ENCODE measurements around the gene NTSR1. TPM values are rescaled to one million over a fixed set of nuclear protein-coding genes. Genes with fewer than 3 reads are reported as not detected.

Gene NTSR1
- total and polyA plus RNA-seq, 2 of the 13 experiments (the other 11 are each of a cell fraction or from before 2014, with no cell fraction given) = 0.09 to 0.12 TPM

DNA sequence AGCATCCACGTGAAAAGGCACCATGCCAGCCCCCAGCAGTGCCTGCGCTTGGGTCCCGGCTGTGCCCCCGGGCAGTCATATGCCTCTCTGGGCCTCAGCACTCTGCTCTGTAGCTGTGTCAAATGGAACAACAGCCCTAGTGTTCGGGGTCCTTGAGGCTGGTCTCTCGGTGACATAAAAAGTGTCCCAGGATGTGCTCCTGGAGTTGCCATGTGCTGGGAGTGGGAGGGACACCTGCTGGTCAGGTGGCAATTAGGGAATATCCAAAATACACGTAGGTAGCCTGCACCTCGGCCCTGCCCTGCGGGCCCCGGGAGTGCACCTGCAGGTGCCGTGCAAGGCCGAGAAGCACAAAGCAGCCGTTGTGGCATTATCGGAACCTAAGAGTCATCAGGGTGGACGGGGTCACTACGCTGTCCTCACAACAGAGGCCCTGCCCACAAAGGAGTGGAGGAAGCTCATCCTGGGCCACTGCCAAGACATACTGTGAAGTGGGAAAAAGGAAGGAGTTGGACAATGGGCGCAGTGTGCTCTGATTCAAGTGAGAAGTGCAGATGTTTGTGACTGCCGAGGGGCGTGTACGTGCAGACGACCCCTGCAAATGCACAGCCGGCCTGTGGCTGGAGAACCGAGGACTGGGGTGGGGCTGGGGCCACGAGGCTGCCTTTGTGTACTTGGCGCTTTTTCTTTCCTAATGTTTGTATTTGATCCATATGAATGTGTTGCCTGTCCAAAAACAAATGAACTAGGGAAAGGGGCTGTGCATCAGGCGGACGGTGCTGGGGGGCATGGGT lies 41.7 kb upstream of the NTSR1 start (continued):
- TF ChIP-seq, protein P1, sequence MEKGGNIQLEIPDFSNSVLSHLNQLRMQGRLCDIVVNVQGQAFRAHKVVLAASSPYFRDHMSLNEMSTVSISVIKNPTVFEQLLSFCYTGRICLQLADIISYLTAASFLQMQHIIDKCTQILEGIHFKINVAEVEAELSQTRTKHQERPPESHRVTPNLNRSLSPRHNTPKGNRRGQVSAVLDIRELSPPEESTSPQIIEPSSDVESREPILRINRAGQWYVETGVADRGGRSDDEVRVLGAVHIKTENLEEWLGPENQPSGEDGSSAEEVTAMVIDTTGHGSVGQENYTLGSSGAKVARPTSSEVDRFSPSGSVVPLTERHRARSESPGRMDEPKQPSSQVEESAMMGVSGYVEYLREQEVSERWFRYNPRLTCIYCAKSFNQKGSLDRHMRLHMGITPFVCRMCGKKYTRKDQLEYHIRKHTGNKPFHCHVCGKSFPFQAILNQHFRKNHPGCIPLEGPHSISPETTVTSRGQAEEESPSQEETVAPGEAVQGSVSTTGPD (CRISPR knock-in tag; IDR thresholded peaks at IDR 0.05) = 0 out of 2 replicates have a peak, but pooled peaks have one; percentile 17
- TF ChIP-seq AHR (CRISPR knock-in tag; IDR thresholded peaks at IDR 0.05) = no peak; the same call in 1 of the 2 replicates
- TF ChIP-seq PAX8 (CRISPR knock-in tag; IDR thresholded peaks at IDR 0.05; ENCODE audit: borderline replicate concordance) = 0 out of 2 replicates have a peak, but pooled peaks have one; percentile 29
- TF ChIP-seq, protein P2, sequence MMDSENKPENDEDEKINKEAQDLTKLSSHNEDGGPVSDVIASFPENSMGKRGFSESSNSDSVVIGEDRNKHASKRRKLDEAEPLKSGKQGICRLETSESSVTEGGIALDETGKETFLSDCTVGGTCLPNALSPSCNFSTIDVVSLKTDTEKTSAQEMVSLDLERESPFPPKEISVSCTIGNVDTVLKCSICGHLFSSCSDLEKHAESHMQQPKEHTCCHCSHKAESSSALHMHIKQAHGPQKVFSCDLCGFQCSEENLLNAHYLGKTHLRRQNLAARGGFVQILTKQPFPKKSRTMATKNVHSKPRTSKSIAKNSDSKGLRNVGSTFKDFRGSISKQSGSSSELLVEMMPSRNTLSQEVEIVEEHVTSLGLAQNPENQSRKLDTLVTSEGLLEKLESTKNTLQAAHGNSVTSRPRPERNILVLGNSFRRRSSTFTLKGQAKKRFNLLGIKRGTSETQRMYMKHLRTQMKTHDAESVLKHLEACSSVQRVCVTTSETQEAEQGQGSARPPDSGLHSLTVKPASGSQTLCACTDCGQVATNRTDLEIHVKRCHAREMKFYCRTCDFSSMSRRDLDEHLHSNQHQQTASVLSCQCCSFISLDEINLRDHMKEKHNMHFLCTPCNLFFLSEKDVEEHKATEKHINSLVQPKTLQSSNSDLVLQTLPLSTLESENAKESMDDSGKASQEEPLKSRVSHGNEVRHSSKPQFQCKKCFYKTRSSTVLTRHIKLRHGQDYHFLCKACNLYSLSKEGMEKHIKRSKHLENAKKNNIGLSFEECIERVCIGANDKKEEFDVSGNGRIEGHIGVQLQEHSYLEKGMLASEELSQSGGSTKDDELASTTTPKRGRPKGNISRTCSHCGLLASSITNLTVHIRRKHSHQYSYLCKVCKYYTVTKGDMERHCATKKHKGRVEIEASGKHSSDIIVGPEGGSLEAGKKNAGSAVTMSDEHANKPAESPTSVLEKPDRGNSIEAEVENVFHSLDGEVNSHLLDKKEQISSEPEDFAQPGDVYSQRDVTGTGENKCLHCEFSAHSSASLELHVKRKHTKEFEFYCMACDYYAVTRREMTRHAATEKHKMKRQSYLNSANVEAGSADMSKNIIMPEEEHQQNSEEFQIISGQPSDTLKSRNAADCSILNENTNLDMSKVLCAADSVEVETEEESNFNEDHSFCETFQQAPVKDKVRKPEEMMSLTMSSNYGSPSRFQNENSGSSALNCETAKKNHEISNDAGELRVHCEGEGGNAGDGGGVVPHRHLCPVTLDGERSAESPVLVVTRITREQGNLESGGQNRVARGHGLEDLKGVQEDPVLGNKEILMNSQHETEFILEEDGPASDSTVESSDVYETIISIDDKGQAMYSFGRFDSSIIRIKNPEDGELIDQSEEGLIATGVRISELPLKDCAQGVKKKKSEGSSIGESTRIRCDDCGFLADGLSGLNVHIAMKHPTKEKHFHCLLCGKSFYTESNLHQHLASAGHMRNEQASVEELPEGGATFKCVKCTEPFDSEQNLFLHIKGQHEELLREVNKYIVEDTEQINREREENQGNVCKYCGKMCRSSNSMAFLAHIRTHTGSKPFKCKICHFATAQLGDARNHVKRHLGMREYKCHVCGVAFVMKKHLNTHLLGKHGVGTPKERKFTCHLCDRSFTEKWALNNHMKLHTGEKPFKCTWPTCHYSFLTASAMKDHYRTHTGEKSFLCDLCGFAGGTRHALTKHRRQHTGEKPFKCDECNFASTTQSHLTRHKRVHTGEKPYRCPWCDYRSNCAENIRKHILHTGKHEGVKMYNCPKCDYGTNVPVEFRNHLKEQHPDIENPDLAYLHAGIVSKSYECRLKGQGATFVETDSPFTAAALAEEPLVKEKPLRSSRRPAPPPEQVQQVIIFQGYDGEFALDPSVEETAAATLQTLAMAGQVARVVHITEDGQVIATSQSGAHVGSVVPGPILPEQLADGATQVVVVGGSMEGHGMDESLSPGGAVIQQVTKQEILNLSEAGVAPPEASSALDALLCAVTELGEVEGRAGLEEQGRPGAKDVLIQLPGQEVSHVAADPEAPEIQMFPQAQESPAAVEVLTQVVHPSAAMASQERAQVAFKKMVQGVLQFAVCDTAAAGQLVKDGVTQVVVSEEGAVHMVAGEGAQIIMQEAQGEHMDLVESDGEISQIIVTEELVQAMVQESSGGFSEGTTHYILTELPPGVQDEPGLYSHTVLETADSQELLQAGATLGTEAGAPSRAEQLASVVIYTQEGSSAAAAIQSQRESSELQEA (CRISPR knock-in tag; IDR thresholded peaks at IDR 0.05; ENCODE audit: not compliant biosample characterization) = no peak
- TF ChIP-seq ZNF616 (CRISPR knock-in tag; IDR thresholded peaks at IDR 0.05; ENCODE audit: low read depth) = peak; percentile 80
- TF ChIP-seq FIP1L1 (IDR thresholded peaks at IDR 0.05; ENCODE audit: borderline replicate concordance, insufficient read depth, low read depth, low read length) = 0 out of 2 replicates have a peak, but pooled peaks have one; percentile 40
- no peak for TF ChIP-seq ZNF724P (CRISPR knock-in tag; IDR thresholded peaks at IDR 0.05; ENCODE audit: borderline replicate concordance)
- TF ChIP-seq BRD4 (CRISPR knock-in tag; IDR thresholded peaks at IDR 0.05) = no peak
- TF ChIP-seq ELF1 (CRISPR knock-in tag; IDR thresholded peaks at IDR 0.05) = peak; percentile 44; the same call in 1 of the 2 replicates
- no peak for TF ChIP-seq RELA (CRISPR knock-in tag; IDR thresholded peaks at IDR 0.05)
- TF ChIP-seq, protein P3, sequence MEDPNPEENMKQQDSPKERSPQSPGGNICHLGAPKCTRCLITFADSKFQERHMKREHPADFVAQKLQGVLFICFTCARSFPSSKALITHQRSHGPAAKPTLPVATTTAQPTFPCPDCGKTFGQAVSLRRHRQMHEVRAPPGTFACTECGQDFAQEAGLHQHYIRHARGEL (CRISPR knock-in tag; IDR thresholded peaks at IDR 0.05) = no peak
- TF ChIP-seq YY1 (IDR thresholded peaks at IDR 0.05; ENCODE audit: insufficient read depth, insufficient replicate concordance, low read depth, low read length) = no peak
- TF ChIP-seq ZNF768 (CRISPR knock-in tag; IDR thresholded peaks at IDR 0.05) = peak; percentile 93
- TF ChIP-seq ZNF24 (IDR thresholded peaks at IDR 0.05) = no peak
- TF ChIP-seq ZNF619 (CRISPR knock-in tag; IDR thresholded peaks at IDR 0.05) = peak; percentile 89
